Stimulated activated CD8-positive, alpha-beta memory T cell treated with anti-CD3 and anti-CD28 coated beads, Interleukin-12 subunit alpha, Interleukin-12 subunit beta, amount 100 ng/mL, for 24 hours (primary cell): ENCODE measurements around the gene SNAP91.
"Not testable (repeated sequence)": the region's sequence is repeated elsewhere in the genome, so short reads cannot be mapped to it uniquely, and the experiment has no call there.

Experiments used
- DNase-seq: peaks from one replicate; pipeline ENCODE4 v3.0.0-alpha.2; 2020; ENCODE audit errors: extremely low read depth

SNAP91 gene

DNA sequence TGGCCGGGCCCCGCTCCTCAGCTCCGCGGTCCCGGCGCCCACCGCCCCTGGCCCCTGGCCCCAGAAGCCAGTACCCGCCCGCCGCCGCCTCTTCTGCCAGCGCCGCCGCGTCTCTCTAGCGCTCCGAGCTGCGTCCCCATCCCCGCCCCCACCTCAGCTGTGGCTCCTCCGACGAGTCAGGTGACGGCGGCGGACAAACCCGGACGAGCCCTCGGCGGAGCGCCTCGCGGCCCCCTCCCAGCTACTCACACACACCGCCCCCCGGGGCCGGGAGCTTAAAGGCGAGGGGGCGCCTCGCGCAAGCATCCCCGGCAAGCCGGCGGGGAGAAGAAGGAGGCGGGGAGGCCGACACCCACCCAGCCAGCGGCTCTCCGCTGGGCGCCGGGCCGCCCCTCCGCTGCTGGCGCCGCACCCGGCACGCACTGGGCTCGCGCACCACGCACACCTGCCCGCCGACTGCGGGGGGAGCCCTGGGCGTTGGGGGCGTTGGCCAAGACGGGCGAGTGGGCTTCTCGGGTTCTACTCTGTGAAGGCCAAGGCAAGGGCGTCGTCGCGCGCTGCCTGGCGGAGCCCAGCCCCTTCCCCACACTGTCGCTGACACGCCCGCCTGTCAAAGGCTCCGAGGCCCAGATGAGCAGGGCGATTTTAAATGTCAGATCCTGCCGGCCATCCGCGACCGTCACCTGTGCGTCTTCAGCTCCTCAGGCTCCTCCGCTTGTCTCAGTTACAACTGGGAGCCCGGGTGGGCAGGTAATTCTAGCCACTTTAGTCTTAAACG, at the start of gene SNAP91:
Gene SNAP91 (minus strand): TSS at position 132 of the 778 bp plus-strand sequence. CDS start 1,174 bp downstream, outside the sequence.
- no peak for DNase-seq

GRCh38 chr6:83758533-83758932, 49.6 kb upstream of the SNAP91 start:
- DNase-seq: no peak

DNA sequence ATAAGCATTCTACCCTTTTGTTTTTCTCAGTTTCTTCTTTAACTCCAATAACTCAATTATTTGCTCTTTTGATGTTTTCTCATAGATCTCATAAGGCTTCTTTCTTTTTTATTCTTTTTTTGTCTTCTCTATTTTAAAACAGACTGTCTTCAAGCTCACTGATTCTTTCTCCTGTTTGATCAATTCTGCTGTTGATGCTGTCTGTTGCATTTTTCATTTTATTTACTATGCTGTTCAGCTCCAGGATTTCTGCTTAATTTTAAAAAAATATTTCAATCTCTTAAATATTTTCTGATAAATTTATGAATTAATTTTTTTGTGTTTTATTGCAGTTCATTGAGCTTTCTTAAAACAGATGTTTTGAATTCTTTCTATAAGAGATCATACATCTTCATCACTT, 48.1 kb upstream of the SNAP91 start:
- DNase-seq: no peak

GRCh38 chr6:83756565-83756964, 47.7 kb upstream of the SNAP91 start:
- DNase-seq: no peak

GRCh38 chr6:83752375-83752774, 43.5 kb upstream of the SNAP91 start:
- not testable (repeated sequence) for DNase-seq

- no peak for DNase-seq
Observed at GRCh38 chr6:83741089-83741488, 32.2 kb upstream of the SNAP91 start.

GRCh38 chr6:83735461-83735860, 26.6 kb upstream of the SNAP91 start:
- DNase-seq: no peak

- no peak for DNase-seq
Observed at GRCh38 chr6:83729871-83730270, 21.0 kb upstream of the SNAP91 start.

GRCh38 chr6:83722876-83723275, 14.0 kb upstream of the SNAP91 start:
- DNase-seq: no peak

DNA sequence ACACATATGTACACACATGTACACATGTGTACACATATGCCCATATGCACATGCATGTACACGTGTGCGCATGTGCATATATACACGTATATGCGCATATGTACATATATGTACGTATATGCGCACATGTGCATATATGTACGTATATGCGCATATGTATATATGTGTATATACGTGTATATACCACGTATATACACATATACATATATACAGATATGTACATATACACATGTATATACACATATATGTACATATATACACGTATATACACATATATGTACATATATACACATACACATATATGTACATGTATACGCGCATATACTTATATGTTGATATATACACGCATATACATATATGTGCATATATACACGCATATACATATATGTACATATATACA, 8.9 kb upstream of the SNAP91 start:
- no peak for DNase-seq

DNA sequence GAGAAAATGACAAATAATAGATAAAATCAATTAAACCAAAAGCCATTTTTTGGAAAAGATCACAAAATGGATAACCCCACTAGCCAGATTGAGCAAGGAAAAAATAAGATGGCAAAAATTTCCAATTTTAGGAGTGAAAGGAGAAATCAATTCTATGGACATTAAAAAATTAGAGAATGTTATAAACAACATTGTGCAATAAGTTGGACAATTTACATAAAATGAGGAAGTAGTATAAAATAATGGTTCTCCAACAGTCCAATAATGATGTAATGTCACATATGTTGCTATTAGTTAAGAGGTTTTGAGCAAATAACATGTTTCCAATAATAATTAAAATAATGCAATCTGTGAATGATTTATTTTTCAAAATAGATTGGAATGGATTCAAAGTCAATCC, 3.1 kb upstream of the SNAP91 start:
- DNase-seq: no peak

DNA sequence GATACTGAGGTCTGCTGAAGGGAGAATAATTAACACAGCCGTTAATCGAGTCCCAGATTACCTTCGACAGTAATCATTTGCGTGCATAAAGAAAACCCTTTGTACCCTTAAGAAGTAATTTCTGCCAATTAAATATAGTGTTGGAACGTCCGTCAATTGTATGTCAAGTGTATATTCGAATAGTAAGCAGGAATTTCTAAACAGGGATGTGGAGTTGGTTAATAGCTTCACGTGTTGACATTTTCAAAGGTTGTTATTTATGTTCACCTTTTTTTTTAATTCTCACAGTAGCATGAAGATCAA, 798 bp upstream of the SNAP91 start:
- DNase-seq: no peak

- no peak for DNase-seq
Observed at GRCh38 chr6:83708546-83708969, 343 bp downstream of the SNAP91 start.

DNA sequence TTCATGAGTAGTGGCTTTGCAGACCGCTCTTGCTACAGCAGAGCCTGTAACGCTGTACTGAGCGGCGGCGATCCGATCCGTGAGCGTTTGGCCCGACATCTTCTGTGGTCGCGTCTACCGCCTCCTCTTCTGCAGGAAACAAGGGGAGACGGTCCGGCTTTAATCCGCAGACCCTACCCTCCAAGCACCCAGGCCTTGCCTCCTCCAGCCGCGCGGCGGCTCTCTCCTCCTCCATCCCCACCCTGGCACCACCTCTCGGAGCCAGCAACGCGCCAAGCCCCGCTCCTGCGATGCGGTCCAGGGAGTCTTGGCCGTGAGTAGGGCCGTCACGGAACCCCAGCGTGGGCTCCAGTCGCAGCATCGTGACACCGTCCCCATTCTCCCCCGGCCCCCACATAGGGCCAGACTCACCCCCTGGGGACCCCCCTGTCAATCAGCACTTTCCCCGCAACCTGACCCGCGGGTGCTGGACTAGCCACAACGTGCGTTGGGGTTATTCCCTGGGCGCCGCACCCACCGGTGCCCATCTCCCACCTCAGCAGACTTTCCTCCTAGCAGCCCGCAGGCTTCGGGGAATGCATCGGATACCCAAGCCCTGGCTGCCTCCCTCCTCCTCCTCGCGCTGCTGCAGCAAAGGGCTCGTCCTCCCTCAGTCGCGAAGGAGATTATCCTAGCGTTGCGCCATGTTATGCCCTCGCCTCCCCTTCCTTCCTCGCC, 914 bp downstream of the SNAP91 start:
- no peak for DNase-seq

- DNase-seq: no peak
Observed at GRCh38 chr6:83702749-83703148, 6.2 kb downstream of the SNAP91 start.

DNA sequence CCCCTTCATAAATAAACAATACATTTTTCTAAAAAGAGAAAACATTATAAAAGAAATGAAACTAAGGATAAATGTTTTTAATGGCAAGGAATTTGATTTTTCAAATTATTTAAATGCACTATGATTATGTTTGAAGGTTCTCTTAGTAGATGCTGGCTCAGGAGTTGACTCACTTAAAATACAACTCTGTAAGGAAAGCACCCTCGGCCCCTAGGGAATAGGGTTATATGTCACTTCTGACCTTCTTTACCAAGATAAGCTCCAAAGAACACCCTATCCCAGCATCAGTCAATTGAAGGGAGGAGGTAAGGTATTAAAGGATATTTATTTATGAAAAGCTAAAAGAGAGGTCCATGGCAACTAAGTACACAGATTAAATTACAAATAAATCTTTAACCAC, 6.8 kb downstream of the SNAP91 start:
- DNase-seq: no peak

GRCh38 chr6:83696674-83697073, 12.2 kb downstream of the SNAP91 start:
- DNase-seq: no peak

- no peak for DNase-seq
Observed at GRCh38 chr6:83685481-83685880, 23.4 kb downstream of the SNAP91 start.

DNA sequence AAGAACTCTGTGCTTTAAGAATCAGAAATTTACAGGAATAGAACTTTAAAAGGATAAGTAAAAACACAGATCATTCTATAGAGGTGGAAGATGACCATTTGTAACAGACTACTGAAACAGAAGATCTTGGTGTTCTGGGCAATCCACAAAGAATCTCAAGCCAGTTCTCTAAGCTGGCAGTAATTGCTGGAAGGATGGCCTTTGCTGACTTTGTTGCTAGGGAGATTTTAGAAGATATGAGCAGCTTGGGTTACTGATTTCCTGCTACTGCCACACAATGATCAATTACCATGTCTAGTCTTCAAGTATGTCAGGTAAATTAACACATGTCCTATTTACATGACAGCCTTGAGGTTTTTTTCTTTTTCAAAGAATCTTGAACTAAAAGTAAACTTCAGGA, 31.1 kb downstream of the SNAP91 start:
- no peak for DNase-seq

DNA sequence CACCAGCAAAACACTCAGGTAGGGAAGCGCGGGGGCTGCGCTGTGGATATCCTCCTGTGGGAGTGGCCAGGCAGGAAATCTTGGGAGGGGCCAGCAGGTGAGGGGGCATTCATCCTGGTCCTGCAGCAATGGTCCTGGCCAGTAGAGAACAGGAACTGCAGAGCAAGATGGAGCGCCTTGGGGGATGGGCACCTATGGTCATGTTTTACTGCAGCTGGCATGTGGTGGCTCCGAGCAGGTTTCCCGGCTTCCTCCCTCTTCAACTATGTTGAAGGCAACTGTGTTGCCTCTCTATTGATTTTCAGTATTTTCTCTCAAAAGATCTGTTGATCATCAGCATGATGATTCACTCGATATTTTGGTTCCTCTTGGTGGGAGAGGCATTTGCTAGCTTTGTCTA, 70.9 kb downstream of the SNAP91 start:
- DNase-seq: no peak

- no peak for DNase-seq
Observed at GRCh38 chr6:83636800-83637199, 72.1 kb downstream of the SNAP91 start.

DNA sequence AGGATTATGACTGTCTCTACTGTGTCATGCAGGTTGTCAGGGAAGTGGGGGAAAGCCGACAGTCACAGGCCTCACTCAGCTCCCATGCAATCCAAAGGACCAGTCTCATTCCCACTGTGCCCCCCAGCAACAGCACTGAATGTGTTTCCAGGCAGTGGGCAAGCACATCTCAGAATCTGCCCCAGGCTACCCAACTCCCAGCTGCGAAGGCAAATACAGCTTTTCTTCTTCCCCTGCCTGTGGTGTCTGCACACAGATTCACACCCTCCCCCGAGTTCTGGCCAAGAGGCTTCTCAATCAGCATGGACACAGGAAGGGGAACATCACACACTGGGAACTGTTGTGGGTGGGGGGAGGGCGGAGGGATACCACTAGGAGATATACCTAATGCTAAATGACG, 75.3 kb downstream of the SNAP91 start:
- no peak for DNase-seq

GRCh38 chr6:83633149-83633548, 75.8 kb downstream of the SNAP91 start:
- DNase-seq: no peak

DNA sequence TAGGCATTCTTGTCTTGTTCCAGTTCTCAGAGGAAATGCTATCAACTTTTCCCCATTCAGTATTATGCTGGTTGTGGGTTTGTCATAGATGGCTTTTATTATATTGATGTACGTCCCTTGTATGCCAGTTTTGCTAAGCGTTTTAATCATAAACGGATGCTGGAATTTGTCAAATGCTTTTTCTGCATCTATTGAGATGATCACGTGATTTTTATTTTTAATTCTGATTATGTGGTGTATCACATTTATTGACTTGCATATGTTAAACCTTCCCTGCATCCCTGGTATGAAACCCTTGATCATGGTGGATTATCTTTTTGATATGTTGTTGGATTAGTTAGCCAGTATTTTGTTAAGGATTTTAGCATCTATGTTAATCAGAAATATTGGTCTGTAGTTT, 79.0 kb downstream of the SNAP91 start:
- not testable (repeated sequence) for DNase-seq
